K562 (cell line): ENCODE results near the gene NQO2. TPM values are rescaled to one million over a fixed set of nuclear protein-coding genes. Genes with fewer than 3 reads are reported as not detected.

Experiments used
- ARID2 ChIP-seq: fragments of 450-650 bp; IDR thresholded peaks from 2 replicates; pipeline ENCODE4 v1.6.1; 2017; ENCODE audit warnings: antibody characterized with exemption, mild to moderate bottlenecking
- DNMT1 ChIP-seq: fragments of 450-650 bp; IDR thresholded peaks from 2 replicates; pipeline ENCODE4 v1.6.1; 2016; ENCODE audit warnings: antibody characterized with exemption, mild to moderate bottlenecking
- E2F4 ChIP-seq: sonication (generic); formaldehyde crosslinking; IDR thresholded peaks from 2 replicates; pipeline ENCODE4 v1.8.0; 2022; ENCODE audit warnings: mild to moderate bottlenecking, low read depth, missing genetic modification reagents
- GABPB2 ChIP-seq: fragments of 250-450 bp; sonication (Bioruptor Pico); conservative IDR thresholded peaks from 2 replicates; pipeline ENCODE4 v1.5.1; 2021; ENCODE audit warnings: mild to moderate bottlenecking
- HMG20B ChIP-seq: fragments of 250-450 bp; sonication (Bioruptor Pico); IDR thresholded peaks from 2 replicates; pipeline ENCODE4 v1.5.0; 2021; ENCODE audit warnings: mild to moderate bottlenecking
- LEF1 ChIP-seq: fragments of 450-650 bp; IDR thresholded peaks from 2 replicates; pipeline ENCODE4 v1.6.1; 2016; ENCODE audit warnings: mild to moderate bottlenecking
- NCOA4 ChIP-seq: fragments of 450-650 bp; IDR thresholded peaks from 2 replicates; pipeline ENCODE4 v1.6.1; 2018; ENCODE audit warnings: mild to moderate bottlenecking; ENCODE audit not compliant: partially characterized antibody
- SIN3A ChIP-seq, 2 experiments: fragments of 150-350 bp in 1 of 2; IDR thresholded peaks; 2 replicates each; pipeline ENCODE4 v1.6.1; 2011 to 2016; ENCODE audit warnings: borderline replicate concordance in 2 of 2, low read depth in 2 of 2, low read length in 2 of 2, mild to moderate bottlenecking in 2 of 2, moderate library complexity in 2 of 2; ENCODE audit not compliant: control insufficient read depth in 1 of 2
- SMARCA5 ChIP-seq: fragments of 450-650 bp; IDR thresholded peaks from 2 replicates; pipeline ENCODE4 v1.6.1; 2016
- ZFPM2 ChIP-seq: fragments of 250-450 bp; sonication (Bioruptor Pico); IDR thresholded peaks from 2 replicates; pipeline ENCODE4 v1.5.1; 2022; ENCODE audit warnings: mild to moderate bottlenecking
- ZNF124 ChIP-seq: sonication (generic); formaldehyde crosslinking; IDR thresholded peaks from 2 replicates; pipeline ENCODE4 v1.8.1; 2022; ENCODE audit warnings: missing genetic modification reagents
- ZNF354B ChIP-seq: fragments of 250-450 bp; sonication (Bioruptor Pico); IDR thresholded peaks from 2 replicates; pipeline ENCODE4 v1.4.0; 2020
- ZNF75A ChIP-seq: fragments of 450-650 bp; formaldehyde crosslinking; IDR thresholded peaks from 2 replicates; pipeline ENCODE4 v1.4.0; 2020; ENCODE audit warnings: mild to moderate bottlenecking
- ZZZ3 ChIP-seq: fragments of 450-650 bp; IDR thresholded peaks from 2 replicates; pipeline ENCODE4 v1.6.1; 2016; ENCODE audit warnings: antibody characterized with exemption, mild to moderate bottlenecking, moderate library complexity
- polyA plus RNA-seq, 8 experiments: library from polyadenylated mRNA; depleted of rRNA in 4 of 8; stranded (reverse) in 5 of 8; unstranded in 3 of 8; fragments of >200 nt; fragmentation: Nextera tagmentation in 2 of 8; fragmentation: Illumina TruSeq in 1 of 8; extraction: Ambion mirVana in 2 of 8; extraction: Trizol in 1 of 8; gene quantifications; 2 replicates each; pipeline versions ENCODE4 v1.2.1 to v1.2.3, GENCODE V29; 2011 to 2014; ENCODE audit warnings: inconsistent platforms in 1 of 8, missing spikeins in 1 of 8
- total RNA-seq, 7 experiments: library from RNA; depleted of rRNA in 6 of 7; stranded (reverse); fragments of >200 nt in 6 of 7; fragmentation: Illumina TruSeq in 2 of 7; extraction: Trizol in 2 of 7; gene quantifications; 2 replicates each; pipeline versions ENCODE4 v1.2.1 to v1.2.3, GENCODE V29; 2011 to 2021; ENCODE audit warnings: low replicate concordance in 1 of 7
- TF ChIP-seq, protein P1 (sequence below): sonication (generic); formaldehyde crosslinking; IDR thresholded peaks from 2 replicates; pipeline ENCODE4 v1.8.0; 2022; ENCODE audit warnings: missing genetic modification reagents, mild to moderate bottlenecking, borderline replicate concordance
- TF ChIP-seq, protein P2 (sequence below): fragments of 450-650 bp; formaldehyde crosslinking; IDR thresholded peaks from 2 replicates; pipeline ENCODE4 v1.4.0; 2020; ENCODE audit warnings: mild to moderate bottlenecking, moderate library complexity
- TF ChIP-seq, protein P3 (sequence below), 2 experiments: fragments of 450-650 bp in 1 of 2; IDR thresholded peaks; 2 replicates each; pipeline ENCODE4 v1.6.1; 2011 to 2017; ENCODE audit warnings: low read depth in 2 of 2, antibody characterized with exemption in 1 of 2, borderline replicate concordance in 1 of 2, low read length in 1 of 2, mild to moderate bottlenecking in 1 of 2, mixed read lengths in 1 of 2; ENCODE audit not compliant: control insufficient read depth in 1 of 2
- TF ChIP-seq, protein P4 (sequence below): fragments of 450-650 bp; IDR thresholded peaks from 2 replicates; pipeline ENCODE4 v1.6.1; 2014; ENCODE audit warnings: low read depth, mild to moderate bottlenecking, moderate library complexity, borderline replicate concordance

Gene NQO2
- total and polyA plus RNA-seq, 9 of the 15 experiments (the other 6 are each of a cell fraction or from before 2014, with no cell fraction given): 54.6 to 214 (median 116) TPM

GRCh38 chr6:2990248-2990931 is 9.3 kb upstream of the NQO2 start (continued):
- TF ChIP-seq, protein P1, sequence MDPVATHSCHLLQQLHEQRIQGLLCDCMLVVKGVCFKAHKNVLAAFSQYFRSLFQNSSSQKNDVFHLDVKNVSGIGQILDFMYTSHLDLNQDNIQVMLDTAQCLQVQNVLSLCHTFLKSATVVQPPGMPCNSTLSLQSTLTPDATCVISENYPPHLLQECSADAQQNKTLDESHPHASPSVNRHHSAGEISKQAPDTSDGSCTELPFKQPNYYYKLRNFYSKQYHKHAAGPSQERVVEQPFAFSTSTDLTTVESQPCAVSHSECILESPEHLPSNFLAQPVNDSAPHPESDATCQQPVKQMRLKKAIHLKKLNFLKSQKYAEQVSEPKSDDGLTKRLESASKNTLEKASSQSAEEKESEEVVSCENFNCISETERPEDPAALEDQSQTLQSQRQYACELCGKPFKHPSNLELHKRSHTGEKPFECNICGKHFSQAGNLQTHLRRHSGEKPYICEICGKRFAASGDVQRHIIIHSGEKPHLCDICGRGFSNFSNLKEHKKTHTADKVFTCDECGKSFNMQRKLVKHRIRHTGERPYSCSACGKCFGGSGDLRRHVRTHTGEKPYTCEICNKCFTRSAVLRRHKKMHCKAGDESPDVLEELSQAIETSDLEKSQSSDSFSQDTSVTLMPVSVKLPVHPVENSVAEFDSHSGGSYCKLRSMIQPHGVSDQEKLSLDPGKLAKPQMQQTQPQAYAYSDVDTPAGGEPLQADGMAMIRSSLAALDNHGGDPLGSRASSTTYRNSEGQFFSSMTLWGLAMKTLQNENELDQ (CRISPR knock-in tag): no peak
- TF ChIP-seq DNMT1: no peak; the same call in 1 of the 2 replicates
- TF ChIP-seq, protein P2, sequence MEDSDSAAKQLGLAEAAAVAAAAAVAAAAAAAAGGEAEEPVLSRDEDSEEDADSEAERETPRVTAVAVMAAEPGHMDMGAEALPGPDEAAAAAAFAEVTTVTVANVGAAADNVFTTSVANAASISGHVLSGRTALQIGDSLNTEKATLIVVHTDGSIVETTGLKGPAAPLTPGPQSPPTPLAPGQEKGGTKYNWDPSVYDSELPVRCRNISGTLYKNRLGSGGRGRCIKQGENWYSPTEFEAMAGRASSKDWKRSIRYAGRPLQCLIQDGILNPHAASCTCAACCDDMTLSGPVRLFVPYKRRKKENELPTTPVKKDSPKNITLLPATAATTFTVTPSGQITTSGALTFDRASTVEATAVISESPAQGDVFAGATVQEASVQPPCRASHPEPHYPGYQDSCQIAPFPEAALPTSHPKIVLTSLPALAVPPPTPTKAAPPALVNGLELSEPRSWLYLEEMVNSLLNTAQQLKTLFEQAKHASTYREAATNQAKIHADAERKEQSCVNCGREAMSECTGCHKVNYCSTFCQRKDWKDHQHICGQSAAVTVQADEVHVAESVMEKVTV (CRISPR knock-in tag): 0 out of 2 replicates have a peak, but pooled peaks have one; percentile 22
- TF ChIP-seq HMG20B (CRISPR knock-in tag): no peak; the same call in 1 of the 2 replicates
- TF ChIP-seq ZFPM2: no peak
- no peak for TF ChIP-seq GABPB2 (CRISPR knock-in tag)
- TF ChIP-seq ZZZ3: no peak
- 0 out of 2 replicates have a peak, but pooled peaks have one; percentile 38 for TF ChIP-seq ZNF354B (CRISPR knock-in tag)
- TF ChIP-seq, protein P3, sequence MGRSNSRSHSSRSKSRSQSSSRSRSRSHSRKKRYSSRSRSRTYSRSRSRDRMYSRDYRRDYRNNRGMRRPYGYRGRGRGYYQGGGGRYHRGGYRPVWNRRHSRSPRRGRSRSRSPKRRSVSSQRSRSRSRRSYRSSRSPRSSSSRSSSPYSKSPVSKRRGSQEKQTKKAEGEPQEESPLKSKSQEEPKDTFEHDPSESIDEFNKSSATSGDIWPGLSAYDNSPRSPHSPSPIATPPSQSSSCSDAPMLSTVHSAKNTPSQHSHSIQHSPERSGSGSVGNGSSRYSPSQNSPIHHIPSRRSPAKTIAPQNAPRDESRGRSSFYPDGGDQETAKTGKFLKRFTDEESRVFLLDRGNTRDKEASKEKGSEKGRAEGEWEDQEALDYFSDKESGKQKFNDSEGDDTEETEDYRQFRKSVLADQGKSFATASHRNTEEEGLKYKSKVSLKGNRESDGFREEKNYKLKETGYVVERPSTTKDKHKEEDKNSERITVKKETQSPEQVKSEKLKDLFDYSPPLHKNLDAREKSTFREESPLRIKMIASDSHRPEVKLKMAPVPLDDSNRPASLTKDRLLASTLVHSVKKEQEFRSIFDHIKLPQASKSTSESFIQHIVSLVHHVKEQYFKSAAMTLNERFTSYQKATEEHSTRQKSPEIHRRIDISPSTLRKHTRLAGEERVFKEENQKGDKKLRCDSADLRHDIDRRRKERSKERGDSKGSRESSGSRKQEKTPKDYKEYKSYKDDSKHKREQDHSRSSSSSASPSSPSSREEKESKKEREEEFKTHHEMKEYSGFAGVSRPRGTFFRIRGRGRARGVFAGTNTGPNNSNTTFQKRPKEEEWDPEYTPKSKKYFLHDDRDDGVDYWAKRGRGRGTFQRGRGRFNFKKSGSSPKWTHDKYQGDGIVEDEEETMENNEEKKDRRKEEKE (IDR thresholded peaks at IDR 0.05; ENCODE audit: borderline replicate concordance in 1 of 2, control insufficient read depth in 1 of 2, low read depth in 2 of 2, low read length in 1 of 2): no peak
- no peak for TF ChIP-seq NCOA4
- TF ChIP-seq E2F4 (CRISPR knock-in tag): no peak
- no peak for TF ChIP-seq ARID2
- TF ChIP-seq, protein P4, sequence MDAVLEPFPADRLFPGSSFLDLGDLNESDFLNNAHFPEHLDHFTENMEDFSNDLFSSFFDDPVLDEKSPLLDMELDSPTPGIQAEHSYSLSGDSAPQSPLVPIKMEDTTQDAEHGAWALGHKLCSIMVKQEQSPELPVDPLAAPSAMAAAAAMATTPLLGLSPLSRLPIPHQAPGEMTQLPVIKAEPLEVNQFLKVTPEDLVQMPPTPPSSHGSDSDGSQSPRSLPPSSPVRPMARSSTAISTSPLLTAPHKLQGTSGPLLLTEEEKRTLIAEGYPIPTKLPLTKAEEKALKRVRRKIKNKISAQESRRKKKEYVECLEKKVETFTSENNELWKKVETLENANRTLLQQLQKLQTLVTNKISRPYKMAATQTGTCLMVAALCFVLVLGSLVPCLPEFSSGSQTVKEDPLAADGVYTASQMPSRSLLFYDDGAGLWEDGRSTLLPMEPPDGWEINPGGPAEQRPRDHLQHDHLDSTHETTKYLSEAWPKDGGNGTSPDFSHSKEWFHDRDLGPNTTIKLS: no peak; the same call in 1 of the 2 replicates
- no peak for TF ChIP-seq ZNF124 (CRISPR knock-in tag)
- TF ChIP-seq SMARCA5: no peak
- no peak for TF ChIP-seq SIN3A (IDR thresholded peaks at IDR 0.05; ENCODE audit: borderline replicate concordance in 2 of 2, control insufficient read depth in 1 of 2, low read depth in 2 of 2, low read length in 2 of 2)
- peak; percentile 54 for TF ChIP-seq LEF1
- 0 out of 2 replicates have a peak, but pooled peaks have one; percentile 34 for TF ChIP-seq ZNF75A (CRISPR knock-in tag)
